Measurements from ENCODE around the gene MCTP2.

MCTP2 gene

DNA sequence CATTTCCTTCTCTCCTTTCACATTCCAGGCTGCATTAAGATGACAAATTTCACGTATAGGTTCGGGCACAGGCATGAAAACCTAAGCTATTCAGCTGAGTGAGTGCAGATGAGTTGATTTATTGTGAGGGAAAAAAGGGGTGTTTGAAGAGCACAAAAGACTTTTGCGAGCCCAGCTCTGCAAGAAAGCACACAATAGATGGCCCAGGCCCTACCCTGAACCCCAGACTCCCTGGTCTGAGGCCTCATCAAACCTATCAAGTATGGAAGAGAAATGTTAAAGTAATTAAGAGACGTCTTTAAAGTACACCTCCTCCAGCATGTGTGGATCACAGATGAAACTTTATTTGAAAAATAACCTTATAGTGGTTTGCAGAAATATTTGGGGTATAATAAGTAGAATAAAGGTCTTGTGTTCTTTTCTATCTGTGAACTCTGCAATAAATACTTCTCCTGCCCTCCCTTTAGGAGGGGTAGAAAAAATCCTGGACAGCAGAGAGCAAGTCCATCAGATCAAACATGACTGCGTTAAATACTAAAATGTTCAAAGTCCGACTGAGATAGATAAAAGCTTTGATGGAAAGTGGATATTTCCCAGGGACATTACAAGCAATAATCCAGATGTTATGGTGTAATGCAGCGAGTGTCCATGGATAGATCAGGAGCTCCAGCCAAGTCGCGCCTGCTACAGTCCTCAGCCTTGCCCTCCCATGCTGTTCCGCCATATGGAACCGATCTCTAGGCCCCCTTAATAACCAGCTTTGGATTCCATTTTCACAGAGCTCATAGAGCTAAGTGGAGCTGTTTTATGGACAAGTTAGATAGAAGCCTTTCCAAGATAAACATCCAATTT, 121.5 kb downstream of the MCTP2 start:
- DNase-seq (ENCODE audit: low read depth in 2 of 2): no peak

DNA sequence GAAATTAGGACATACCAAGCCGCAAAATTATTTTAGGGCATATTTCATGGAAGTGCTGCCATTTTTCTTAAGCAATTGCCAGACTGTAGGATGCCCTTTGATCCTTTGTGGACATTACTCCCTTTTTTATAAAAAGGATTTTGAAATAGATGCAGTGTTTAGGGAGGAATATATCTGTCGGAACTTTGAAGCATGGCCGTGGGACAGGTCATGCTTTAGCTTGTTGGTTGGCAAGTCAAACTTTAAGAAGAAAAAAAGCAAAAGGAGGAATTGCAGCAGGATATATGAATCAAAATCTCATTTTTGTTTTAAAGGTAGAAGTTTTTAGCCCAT, 122.1 kb downstream of the MCTP2 start:
- DNase-seq (ENCODE audit: low read depth in 2 of 2): no peak

DNA sequence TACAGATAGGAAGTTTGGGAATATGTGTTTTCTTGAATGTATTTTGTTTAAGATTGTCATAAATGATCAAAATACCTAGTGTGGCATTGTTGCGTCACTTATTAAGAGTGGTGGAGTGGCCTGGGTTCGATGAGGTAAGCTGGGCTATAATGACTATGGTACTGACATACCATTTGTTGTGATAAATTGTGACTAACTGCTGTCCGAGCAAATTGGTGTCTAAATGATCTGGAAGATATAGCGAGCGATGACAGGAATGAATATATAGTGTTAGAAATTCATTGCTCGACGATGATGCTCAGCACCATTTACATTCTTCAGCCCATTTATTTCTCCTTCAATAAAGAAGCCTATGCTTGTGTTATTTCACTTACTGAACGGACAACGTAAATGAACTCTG, 123.3 kb downstream of the MCTP2 start:
- no peak for DNase-seq (ENCODE audit: low read depth in 2 of 2)

DNA sequence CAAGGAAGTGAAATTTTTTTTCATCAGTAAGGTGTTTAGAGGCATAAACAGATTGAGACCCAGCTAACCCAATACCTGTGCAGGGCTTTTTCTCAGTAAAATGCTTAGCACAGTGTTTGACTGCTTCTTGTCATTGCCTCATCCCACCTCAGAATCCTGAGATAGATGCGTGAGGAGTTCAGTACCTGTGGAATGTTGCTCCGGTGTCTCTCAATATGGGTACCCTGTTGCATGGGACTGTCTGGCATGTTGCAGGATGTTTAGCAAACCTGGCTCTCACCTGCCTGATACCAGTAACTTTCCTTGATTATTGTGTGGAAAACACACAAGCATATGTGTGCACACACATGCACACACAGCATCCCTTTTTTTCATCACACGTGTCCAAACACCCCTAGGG, 128.4 kb downstream of the MCTP2 start:
- no peak for DNase-seq (ENCODE audit: low read depth in 2 of 2)

DNA sequence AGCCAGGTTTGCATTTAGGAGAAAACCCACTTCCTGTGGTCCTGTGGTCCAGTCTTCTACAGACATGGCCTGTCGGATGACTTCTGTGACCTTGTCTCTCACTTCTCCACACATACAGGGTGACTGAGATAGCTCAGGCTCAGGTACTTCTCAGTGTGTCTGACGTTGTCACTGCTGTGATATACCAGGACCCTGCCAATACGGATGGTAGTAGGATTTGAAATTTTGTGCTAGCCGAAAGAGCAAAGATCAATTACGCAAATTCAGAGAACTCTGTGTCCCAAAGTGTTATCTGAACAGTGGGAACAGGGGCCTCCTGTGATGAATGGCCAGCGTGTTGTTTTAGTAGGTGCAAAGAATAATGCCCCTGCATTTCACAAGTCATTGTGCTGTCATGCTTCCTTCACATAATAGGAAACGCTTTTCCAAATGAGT, 128.9 kb downstream of the MCTP2 start:
- DNase-seq (ENCODE audit: low read depth in 2 of 2): no peak

DNA sequence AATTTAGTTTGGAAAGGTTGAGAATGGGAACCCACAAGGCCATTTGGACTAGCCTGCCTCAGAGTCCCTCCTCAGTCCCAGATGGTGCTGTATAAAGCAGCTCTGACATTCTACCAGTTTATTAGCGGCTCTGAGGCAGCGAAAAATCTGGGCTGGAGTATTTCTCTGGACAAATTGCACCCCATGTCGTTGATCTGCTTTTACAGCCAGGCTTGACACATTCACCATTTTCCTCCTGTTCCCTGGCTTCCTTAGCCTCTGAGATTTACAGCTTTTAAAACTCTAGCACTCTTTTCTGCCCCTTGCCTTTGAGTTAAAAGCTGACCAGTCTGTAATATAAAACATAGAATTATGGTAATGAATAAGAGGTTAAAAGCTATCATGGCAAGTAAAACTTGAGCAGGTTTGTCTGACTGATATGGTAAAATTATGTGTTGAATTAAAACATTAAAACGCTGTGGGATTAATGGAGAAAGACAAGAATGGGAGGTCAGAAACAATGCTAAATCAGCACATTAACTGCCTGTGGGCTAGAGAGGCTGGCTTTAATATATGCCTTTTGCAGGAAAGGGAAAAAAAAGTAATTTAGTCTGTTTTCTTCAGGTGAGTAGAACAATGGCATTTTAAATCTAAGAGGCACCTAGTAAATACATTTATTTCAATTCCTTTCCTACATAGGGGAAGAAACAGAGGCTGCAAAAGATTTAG, 131.2 kb downstream of the MCTP2 start:
- DNase-seq (ENCODE audit: low read depth in 2 of 2): no peak

DNA sequence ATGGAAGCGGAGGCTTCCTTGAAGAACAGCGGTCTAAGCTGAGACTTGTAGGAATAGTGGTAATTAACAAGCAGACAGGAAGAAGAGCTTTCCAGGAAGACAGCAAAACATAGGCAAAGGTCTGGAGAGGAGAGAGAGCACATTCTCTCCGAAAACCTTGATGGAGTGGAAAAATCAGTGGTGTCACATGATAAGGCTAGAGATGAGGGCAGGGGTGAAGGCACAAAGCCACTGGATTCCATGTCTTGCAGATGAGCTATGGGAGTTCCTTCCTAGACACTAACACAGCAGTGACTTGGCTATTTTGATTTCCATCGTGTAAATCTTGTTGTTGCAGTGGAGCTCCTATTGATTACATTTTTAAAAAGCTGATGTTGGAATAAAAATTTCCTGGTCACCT, 132.0 kb downstream of the MCTP2 start:
- no peak for DNase-seq (ENCODE audit: low read depth in 2 of 2)

DNA sequence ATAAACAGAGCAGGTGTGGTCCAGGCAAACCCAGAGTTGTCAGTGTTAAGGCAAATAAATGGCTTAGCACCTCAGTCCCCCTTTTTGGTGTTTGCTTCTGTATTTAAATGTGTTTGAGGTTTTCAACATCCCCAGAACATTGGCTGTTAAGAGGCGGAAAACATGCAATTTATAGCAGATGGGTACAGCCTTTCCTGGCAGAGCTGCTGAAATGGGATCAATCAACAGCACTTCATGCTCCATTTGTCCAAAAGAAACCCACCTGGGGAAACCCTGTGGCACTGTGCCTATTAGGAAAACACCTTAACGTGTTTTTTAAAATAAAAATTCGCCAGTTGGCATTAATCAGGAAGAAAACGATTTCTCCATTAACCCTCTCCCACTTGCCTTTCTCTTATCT, 135.4 kb downstream of the MCTP2 start:
- DNase-seq (ENCODE audit: low read depth in 2 of 2): no peak

DNA sequence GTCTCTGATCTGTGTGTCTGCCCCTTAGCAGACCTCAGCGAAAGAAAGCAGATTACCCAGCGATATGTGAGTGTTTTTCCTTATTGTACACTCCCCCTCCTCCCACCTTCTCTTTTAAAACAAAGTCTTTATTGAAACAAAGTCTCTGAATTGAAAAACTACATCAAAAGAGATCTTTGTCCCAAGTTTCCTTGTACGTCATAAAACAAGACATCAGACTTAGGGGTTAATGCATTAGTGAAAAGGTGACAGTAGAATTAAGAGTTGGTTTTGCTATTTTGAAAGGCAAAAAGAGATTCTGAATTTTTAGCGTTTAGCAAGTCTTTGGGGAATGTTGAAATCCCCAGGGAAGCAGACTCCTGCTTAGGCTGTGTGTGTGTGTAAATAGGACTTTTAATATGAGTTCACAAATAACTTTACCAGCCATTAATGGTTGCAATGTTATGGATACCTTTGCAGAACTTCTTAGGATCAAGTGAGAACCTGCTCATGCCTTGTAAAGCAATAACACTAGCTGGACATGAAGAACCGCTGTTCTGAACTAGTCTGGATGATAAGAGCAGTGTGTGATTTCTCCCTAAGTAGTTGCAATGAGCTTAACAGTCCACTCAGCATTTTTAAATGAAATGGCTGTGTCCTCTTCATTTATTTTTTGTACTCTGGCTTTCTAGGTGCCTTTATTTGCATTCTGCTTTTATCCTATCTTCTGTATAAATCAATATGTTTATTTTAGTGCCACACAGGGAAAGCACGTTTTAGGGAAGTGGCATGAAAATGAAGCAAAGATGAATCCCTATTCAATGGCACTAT, 136.6 kb downstream of the MCTP2 start:
- DNase-seq (ENCODE audit: low read depth in 2 of 2): no peak

DNA sequence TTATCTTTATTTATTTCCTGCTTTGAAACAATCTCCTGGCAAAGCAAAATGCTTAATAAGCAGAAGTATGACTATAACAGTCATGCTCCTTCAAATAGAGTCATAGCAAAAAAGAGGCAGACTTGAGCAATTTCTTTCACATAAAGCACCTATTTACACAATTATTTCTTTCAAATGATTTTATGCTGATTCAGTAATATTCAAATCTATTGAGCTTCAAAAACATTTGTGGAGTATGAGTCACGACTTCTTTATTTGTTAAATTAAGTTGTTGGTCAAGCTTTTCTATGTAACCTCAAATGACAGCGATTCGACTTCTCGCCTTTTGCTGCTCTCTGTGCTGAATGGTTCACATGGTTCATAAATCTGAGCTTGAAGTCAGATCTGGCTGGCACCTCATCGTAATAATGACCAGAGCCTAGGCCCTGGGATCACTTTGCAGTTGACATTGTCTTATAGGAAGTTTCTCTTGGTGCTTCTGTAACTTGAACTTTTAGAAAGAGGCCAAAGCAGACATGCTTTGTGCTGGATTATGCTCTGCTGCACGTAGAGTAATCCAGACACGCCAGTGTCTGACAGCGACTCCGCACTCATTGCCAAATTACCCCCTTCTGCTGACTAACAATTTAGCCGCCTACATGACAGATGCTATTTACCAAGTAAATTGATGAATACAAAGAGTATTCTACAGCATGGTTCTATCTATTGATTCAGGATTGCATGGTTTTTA, 139.0 kb downstream of the MCTP2 start:
- no peak for DNase-seq (ENCODE audit: low read depth in 2 of 2)

DNA sequence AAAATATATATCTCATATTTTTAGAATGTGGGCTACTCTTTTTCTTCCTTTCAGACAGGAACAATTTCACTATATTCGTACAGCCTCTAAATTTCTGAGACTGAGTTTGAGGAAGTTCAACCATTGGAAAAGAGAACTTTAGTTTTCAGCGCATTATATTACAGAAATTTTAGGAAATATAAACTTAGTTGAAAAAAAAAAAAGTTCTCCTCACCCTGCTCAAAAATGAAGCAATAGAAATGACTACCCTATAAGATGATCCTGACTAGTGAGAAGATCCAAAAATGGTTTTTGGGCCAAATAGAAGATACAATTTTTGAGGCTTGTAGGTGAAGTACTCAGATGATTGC, 139.6 kb downstream of the MCTP2 start:
- DNase-seq (ENCODE audit: low read depth in 2 of 2): no peak

DNA sequence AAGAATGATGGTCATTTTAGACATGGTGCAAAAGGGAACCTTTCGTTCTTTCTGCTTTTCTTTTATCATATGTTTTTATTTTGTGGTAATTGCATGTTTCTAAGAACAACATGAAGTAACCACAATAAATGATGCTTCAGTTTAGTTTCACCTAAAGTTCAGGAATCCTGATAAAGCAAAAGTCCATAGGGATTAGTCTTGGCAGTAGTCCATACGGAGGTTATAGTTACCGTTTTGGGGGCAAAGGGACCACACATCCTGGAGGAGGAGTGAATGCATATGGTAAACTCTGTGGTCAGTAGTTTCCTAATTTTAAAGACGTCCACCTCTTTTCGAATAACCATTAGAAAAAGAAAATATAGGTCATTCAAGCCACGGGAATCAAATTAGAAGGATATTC, 141.5 kb downstream of the MCTP2 start:
- DNase-seq (ENCODE audit: low read depth in 2 of 2): no peak

DNA sequence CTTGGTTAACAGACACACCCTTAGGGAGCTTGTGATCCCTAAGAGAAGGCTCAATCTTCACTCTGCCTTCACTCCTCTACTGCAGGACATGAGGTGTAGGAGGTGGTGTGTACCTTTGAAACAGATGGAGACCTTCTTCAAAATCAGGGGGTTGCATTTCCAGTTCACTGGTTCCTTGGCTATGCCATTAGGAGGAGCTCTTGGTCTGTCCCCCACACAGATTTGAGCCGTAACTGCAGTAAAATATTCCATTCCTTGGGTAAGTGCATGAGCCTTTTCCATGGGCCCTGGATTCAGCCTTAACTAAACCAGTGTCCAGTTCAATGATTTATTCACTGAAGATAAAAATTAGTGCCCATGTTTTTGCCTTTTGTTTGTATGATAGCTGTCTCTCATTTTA, 144.6 kb downstream of the MCTP2 start:
- no peak for DNase-seq (ENCODE audit: low read depth in 2 of 2)

DNA sequence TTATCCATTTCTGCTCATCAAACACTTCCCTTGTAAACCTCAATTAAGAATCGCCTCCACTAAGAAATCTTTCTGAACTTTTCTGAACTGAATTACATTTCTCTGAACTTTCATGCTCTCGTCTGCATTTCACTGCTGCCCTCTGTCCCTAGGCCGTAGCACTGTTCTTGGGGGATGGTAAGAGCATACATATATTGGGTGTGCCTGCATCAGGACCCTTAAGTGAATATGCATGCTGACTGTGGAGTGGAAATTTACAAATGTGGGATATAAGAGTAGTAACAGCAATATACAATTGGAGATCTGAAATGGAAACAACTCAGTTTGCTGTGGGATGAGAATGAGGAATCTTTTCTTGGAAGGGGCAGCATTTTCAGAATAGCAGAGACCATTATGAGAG, 148.6 kb downstream of the MCTP2 start:
- no peak for DNase-seq (ENCODE audit: low read depth in 2 of 2)

DNA sequence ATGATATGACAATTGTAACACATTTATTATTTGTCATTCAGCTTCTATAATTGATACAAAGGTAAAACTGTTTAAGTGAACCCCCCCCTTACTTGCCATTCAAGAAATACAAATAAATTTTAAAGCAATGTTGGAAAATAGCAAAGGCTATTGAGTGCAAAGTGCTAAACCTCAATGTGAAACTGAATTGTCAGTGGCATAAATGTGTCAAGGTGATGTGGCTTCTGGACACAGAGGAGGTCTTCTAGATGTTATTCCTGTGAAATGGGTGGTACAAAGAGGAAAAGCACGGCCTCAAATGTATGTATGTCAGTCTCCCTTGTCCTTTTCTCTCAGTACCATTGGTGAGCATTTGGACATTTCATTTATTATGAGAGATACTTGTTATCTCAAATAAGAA, 149.4 kb downstream of the MCTP2 start:
- no peak for DNase-seq (ENCODE audit: low read depth in 2 of 2)

DNA sequence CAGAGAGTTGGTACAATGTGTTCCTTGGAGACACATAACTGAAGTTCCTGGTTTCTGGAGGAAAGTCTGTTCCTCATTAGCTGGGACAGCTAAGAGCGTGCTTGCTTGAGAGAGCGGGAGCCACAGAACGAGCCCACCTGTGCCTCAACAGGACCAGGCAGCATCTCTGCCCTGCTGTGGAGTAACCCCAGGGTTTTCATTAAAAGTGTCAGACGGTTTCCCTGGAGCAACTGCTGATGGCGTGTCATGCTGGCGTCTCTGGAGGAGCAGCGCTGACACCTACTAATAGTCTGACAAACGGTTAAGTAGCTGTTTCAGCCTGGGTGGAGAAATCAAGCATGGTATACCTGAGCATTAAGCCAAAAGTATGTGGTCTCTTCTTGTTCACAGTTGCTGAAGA, 150.0 kb downstream of the MCTP2 start:
- no peak for DNase-seq (ENCODE audit: low read depth in 2 of 2)

DNA sequence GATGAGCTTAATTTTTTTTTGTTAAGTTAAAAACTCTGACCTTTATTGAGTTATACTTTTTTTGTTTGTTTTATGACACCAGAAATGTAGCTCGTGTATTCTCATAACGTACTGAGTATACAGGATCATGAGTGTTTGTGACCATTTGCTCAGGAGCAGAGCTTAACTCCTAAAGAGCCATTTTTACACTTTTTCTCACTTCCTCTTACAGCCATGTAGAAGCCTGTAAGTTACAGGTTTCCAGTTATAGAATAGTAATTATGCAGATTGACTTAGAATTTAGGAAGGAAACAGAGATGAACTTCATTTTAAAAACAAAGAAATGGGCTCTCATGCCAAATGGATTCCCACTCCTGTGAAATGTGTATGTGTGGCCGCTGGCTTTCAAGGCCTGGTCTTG, 151.7 kb downstream of the MCTP2 start:
- DNase-seq (ENCODE audit: low read depth in 2 of 2): no peak

DNA sequence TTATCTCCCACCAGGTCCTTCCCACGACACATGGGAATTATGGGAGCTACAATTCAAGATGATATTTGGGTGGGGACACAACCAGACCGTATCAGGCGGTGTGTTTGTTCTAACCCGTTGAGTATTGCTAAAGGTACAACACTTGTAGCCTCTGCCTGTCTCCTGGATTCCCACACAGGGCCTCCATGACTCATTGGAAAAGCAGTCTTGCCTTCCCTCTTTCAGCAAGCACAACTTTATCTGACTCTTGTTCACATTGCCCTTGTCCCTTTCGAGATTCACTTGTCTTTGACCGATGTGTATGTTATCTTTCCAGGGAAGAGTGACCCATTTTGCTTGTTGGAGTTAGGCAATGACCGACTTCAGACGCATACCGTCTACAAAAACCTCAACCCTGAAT, 152.3 kb downstream of the MCTP2 start:
- no peak for DNase-seq (ENCODE audit: low read depth in 2 of 2)

DNA sequence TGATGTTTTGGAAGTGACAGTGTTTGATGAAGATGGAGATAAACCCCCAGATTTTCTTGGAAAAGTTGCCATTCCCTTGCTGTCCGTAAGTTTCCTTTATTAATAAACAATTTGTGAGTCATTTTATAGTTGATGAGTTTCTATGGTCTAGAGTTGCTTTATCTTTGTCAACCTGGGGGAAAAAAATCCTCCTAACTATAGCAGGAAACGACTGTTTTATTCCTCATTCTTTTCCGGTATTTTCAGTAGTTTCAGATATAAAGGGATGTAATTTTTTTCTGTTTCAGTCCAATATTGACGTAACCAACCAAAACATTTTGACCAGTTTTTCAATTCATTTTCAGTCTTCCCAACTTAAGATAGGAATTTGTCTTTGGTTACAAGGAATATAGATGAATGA, 154.1 kb downstream of the MCTP2 start:
- DNase-seq (ENCODE audit: low read depth in 2 of 2): no peak

DNA sequence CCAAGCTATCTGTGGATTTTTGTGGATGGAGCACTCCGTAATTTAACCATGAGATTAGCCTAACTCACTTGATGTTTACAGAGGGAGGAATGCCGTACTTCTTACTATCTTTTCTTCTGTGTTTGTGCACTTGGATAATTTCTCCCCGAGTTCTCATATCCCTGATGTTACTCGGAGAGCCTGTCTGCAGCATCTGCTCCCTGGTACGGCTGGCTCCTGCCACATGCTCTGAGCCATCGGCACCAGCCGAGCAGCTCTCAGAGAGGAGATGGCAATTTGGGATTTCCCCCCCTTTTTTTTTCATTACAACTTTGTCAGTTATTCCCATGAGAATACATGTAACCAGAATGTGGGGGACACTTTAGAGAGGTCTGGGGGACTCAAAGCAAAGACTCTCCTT, 155.0 kb downstream of the MCTP2 start:
- DNase-seq (ENCODE audit: low read depth in 2 of 2): no peak

DNA sequence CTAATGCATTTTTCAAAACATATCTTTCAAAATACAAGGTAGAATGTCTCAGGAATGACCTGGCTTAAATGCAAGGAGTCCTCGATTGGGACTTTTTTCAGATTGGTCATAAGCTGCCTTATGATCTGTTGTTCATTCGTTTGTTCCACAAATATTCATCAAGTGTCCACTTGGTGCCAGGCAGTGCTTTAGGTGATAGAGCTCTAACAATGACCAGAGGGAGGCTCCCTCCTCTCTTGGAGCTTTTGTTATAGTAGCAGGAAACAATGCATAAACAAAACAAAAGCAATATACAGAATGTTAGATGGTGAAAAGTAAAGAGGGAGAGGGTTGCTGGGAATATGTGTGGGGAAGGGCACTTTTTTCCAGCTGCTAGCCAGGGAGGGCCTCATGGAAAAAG, 156.1 kb downstream of the MCTP2 start:
- no peak for DNase-seq (ENCODE audit: low read depth in 2 of 2)

DNA sequence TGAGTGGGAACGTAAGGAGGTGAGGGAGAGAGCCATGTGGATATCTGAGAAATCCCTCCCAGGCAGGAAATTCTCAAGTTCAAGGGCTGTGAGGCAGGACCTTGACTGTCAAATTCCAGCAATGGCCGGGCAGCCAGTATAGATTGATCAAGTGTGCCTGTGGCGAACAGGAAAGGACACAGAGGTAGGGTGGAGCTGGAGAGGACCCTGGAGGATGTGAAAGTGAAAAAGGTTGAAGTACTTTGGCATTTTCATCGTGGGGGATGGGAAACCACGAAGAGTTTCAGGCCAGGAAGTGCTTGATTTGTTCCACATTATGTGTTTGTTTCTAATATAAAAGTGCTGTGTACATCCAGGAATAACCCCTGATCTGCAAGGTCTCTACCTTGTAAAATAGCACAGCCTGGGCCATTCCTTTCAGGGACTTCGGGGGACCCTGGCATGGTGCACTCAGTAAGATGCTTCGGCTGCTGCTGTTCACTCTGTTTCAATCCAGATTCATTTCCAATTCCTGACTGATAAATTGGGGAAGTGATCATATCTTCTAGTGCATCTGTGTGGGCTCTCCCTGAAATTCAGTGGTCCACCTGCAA, 156.6 kb downstream of the MCTP2 start:
- DNase-seq (ENCODE audit: low read depth in 2 of 2): peak; percentile 1 to 3

Data from stimulated activated CD8-positive, alpha-beta memory T cell treated with anti-CD3 and anti-CD28 coated beads, Interleukin-7, amount 100 ng/mL, for 4 hours (primary cell).